ENCODE measurements around the gene COBL. TPM values are rescaled to one million over a fixed set of nuclear protein-coding genes. Genes with fewer than 3 reads are reported as not detected.

COBL gene
- total RNA-seq, 1 donor from 2014 or later: 1.2 TPM

- peaks cover 2% of the 10 kb centered on the region for H3K4me1 Mint-ChIP-seq
- no peak overlapping the region for H3K4me3 Mint-ChIP-seq
- DNase-seq (ENCODE audit: low spot score in 2 of 2, unreplicated experiment in 2 of 2): no peak
- H3K36me3 Mint-ChIP-seq: no peaks in the 10 kb centered on the region
- no peak for TF ChIP-seq CTCF (IDR thresholded peaks at IDR 0.05; ENCODE audit: unreplicated experiment)
- no peaks in the 10 kb centered on the region for H3K9me3 Mint-ChIP-seq
- H3K27me3 Mint-ChIP-seq (ENCODE audit: low read depth): peaks cover 5% of the 10 kb centered on the region
- H3K27ac Mint-ChIP-seq: no peak overlapping the region
Observed at GRCh38 chr7:51011710-51012350, 304.8 kb downstream of the COBL start.

- Mint-ChIP-seq H3K27ac (no peak overlapping the region), H3K27me3 (ENCODE audit: low read depth) (peaks cover 7% of the 10 kb centered on the region), H3K36me3 (no peaks in the 10 kb centered on the region), H3K9me3 (no peaks in the 10 kb centered on the region), H3K4me1 (peaks cover 2% of the 10 kb centered on the region), H3K4me3 (no peak overlapping the region)
- no peak for DNase-seq (ENCODE audit: low spot score in 2 of 2, unreplicated experiment in 2 of 2)
- TF ChIP-seq CTCF (IDR thresholded peaks at IDR 0.05; ENCODE audit: unreplicated experiment): no peak
Observed at GRCh38 chr7:51010534-51010933, 306.1 kb downstream of the COBL start.

GRCh38 chr7:51009716-51010496 lies 306.7 kb downstream of the COBL start:
- Mint-ChIP-seq H3K4me3 (no peak overlapping the region), H3K27ac (no peak overlapping the region), H3K4me1 (peaks cover 2% of the 10 kb centered on the region), H3K36me3 (no peaks in the 10 kb centered on the region), H3K9me3 (no peaks in the 10 kb centered on the region), H3K27me3 (ENCODE audit: low read depth) (peaks cover 13% of the 10 kb centered on the region)
- DNase-seq (ENCODE audit: low spot score in 2 of 2, unreplicated experiment in 2 of 2): no peak
- TF ChIP-seq CTCF (IDR thresholded peaks at IDR 0.05; ENCODE audit: unreplicated experiment): no peak

GRCh38 chr7:51007551-51008505 lies 308.8 kb downstream of the COBL start:
- no peaks in the 10 kb centered on the region for H3K9me3 Mint-ChIP-seq
- DNase-seq (ENCODE audit: low spot score in 2 of 2, unreplicated experiment in 2 of 2): peak in 1 of 2 experiments; percentile 14
- peaks cover 2% of the 10 kb centered on the region for H3K4me1 Mint-ChIP-seq
- no peak overlapping the region for H3K27ac Mint-ChIP-seq
- no peaks in the 10 kb centered on the region for H3K36me3 Mint-ChIP-seq
- no peak for TF ChIP-seq CTCF (IDR thresholded peaks at IDR 0.05; ENCODE audit: unreplicated experiment)
- H3K27me3 Mint-ChIP-seq (ENCODE audit: low read depth): peaks cover 18% of the 10 kb centered on the region
- H3K4me3 Mint-ChIP-seq: no peak overlapping the region

- Mint-ChIP-seq H3K4me3 (no peak overlapping the region), H3K4me1 (peaks cover 2% of the 10 kb centered on the region), H3K36me3 (no peaks in the 10 kb centered on the region), H3K9me3 (no peaks in the 10 kb centered on the region), H3K27ac (no peak overlapping the region), H3K27me3 (ENCODE audit: low read depth) (peaks cover 16% of the 10 kb centered on the region)
- TF ChIP-seq CTCF (IDR thresholded peaks at IDR 0.05; ENCODE audit: unreplicated experiment): no peak
- no peak for DNase-seq (ENCODE audit: low spot score in 2 of 2, unreplicated experiment in 2 of 2)
Observed at GRCh38 chr7:51006483-51007235, 309.9 kb downstream of the COBL start.

Measured in mesothelial cell of epicardium (in vitro differentiated cells).